GM12892 (cell line): Measurements from ENCODE around the gene IMP3.

Experiments
- POLR2A ChIP-seq: IDR thresholded peaks from 2 replicates; pipeline ENCODE4 v1.6.1; 2011; ENCODE audit warnings: low read depth, low read length, control low read depth
- POLR2AphosphoS5 ChIP-seq: IDR thresholded peaks from 2 replicates; pipeline ENCODE4 v1.6.1; 2011; ENCODE audit warnings: low read depth, low read length, control low read depth
- TAF1 ChIP-seq: IDR thresholded peaks from 2 replicates; pipeline ENCODE4 v1.6.1; 2011; ENCODE audit warnings: low read depth, mild to moderate bottlenecking, control low read depth, low read length, borderline replicate concordance

- TF ChIP-seq POLR2A (peak; percentile 99), POLR2AphosphoS5 (peak; percentile 99), TAF1 (peak; percentile 91)
Observed at GRCh38 chr15:75639709-75640482, at the start of gene IMP3.
